Hematopoietic multipotent progenitor cell treated with erythropoietin and hydrocortisone succinate and interleukin-3 and kit ligand, for 8 days (in vitro differentiated cells): ENCODE results near the gene SFTPB.
"Not testable (repeated sequence)": the region's sequence is repeated elsewhere in the genome, so short reads cannot be mapped to it uniquely, and the experiment has no call there.

ENCODE experiments used
- DNase-seq: peaks from one replicate; pipeline ENCODE4 v3.0.0-alpha.2; 2015

Gene SFTPB

GRCh38 chr2:85652056-85652455 is 15.9 kb downstream of the SFTPB start:
- no peak for DNase-seq

GRCh38 chr2:85651097-85651496 is 16.9 kb downstream of the SFTPB start:
- DNase-seq: no peak

- no peak for DNase-seq
Measured at GRCh38 chr2:85650456-85650855, 17.5 kb downstream of the SFTPB start.

- no peak for DNase-seq
Measured at GRCh38 chr2:85649201-85650190, 18.5 kb downstream of the SFTPB start.

GRCh38 chr2:85648619-85649018 is 19.4 kb downstream of the SFTPB start:
- peak; percentile 67 for DNase-seq

- no peak for DNase-seq
Measured at GRCh38 chr2:85647823-85648526, 20.0 kb downstream of the SFTPB start.

- peak; percentile 73 for DNase-seq
Measured at GRCh38 chr2:85646166-85646565, 21.8 kb downstream of the SFTPB start.

- no peak for DNase-seq
Measured at GRCh38 chr2:85644909-85645308, 23.1 kb downstream of the SFTPB start.

GRCh38 chr2:85642725-85643124 is 25.3 kb downstream of the SFTPB start:
- no peak for DNase-seq

- no peak for DNase-seq
Measured at GRCh38 chr2:85635636-85636035, 32.4 kb downstream of the SFTPB start.

GRCh38 chr2:85635011-85635410 is 33.0 kb downstream of the SFTPB start:
- DNase-seq: no peak

- DNase-seq: no peak
Measured at GRCh38 chr2:85631316-85631715, 36.7 kb downstream of the SFTPB start.

- no peak for DNase-seq
Measured at GRCh38 chr2:85628658-85629057, 39.3 kb downstream of the SFTPB start.

GRCh38 chr2:85623991-85624390 is 44.0 kb downstream of the SFTPB start:
- peak; percentile 29 for DNase-seq

- DNase-seq: no peak
Measured at GRCh38 chr2:85621338-85621737, 46.7 kb downstream of the SFTPB start.

GRCh38 chr2:85619617-85620016 is 48.4 kb downstream of the SFTPB start:
- no peak for DNase-seq

GRCh38 chr2:85617723-85618122 is 50.3 kb downstream of the SFTPB start:
- DNase-seq: not testable (repeated sequence)

- DNase-seq: no peak
Measured at GRCh38 chr2:85615413-85615728, 52.6 kb downstream of the SFTPB start.

GRCh38 chr2:85614757-85615156 is 53.2 kb downstream of the SFTPB start:
- DNase-seq: not testable (repeated sequence)

GRCh38 chr2:85613717-85614515 is 54.1 kb downstream of the SFTPB start:
- no peak for DNase-seq

GRCh38 chr2:85611705-85612587 is 56.1 kb downstream of the SFTPB start, which contains the start of gene C2orf68:
TSS of gene C2orf68 (minus strand) at chr2:85612066. CDS start at chr2:85611984, 82 bp downstream.
- peak; percentile 90 for DNase-seq

- DNase-seq: no peak
Measured at GRCh38 chr2:85611217-85611704, 56.7 kb downstream of the SFTPB start.
